ENCODE data around the gene CELA1.

Gene CELA1

DNA sequence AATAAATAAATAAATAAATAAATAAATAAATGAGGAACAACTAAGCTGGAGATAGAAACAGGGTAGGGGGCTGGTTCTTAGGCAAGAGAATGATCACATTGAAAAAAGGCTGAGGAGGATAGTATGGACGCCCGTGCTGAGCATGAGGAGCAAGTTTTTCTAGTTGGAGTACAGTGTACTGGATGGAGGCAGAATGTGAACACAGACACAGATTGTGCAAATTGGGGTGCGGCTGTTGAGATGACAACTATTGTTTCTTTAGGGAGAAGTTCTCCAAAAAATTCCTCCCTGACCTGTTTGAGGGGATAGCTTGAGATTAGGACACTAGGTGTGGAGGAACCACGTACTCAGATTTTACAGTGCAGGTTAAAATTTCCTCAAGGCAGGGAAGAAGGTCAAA, 21.5 kb downstream of the CELA1 start:
- Histone ChIP-seq H3K4me3 (replicated peaks; ENCODE audit: insufficient read depth, low read length) (no peak overlapping the region), H3K27ac (replicated peaks) (peak overlapping the region; percentile 97), H3K27me3 (ENCODE audit: insufficient read depth, poor library complexity, severe bottlenecking) (no peaks in the 10 kb centered on the region)
- no peak for TF ChIP-seq POLR2AphosphoS5 (IDR thresholded peaks at IDR 0.05; ENCODE audit: low read depth)
- no peak for TF ChIP-seq SPI1 (IDR thresholded peaks at IDR 0.05; ENCODE audit: borderline replicate concordance, low read depth)
- TF ChIP-seq, protein P1, sequence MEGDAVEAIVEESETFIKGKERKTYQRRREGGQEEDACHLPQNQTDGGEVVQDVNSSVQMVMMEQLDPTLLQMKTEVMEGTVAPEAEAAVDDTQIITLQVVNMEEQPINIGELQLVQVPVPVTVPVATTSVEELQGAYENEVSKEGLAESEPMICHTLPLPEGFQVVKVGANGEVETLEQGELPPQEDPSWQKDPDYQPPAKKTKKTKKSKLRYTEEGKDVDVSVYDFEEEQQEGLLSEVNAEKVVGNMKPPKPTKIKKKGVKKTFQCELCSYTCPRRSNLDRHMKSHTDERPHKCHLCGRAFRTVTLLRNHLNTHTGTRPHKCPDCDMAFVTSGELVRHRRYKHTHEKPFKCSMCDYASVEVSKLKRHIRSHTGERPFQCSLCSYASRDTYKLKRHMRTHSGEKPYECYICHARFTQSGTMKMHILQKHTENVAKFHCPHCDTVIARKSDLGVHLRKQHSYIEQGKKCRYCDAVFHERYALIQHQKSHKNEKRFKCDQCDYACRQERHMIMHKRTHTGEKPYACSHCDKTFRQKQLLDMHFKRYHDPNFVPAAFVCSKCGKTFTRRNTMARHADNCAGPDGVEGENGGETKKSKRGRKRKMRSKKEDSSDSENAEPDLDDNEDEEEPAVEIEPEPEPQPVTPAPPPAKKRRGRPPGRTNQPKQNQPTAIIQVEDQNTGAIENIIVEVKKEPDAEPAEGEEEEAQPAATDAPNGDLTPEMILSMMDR (IDR thresholded peaks at IDR 0.05; ENCODE audit: insufficient read depth, low read length) = no peak
- no peak for TF ChIP-seq GABPA (IDR thresholded peaks at IDR 0.05; ENCODE audit: low read depth)
- TF ChIP-seq, protein P2, sequence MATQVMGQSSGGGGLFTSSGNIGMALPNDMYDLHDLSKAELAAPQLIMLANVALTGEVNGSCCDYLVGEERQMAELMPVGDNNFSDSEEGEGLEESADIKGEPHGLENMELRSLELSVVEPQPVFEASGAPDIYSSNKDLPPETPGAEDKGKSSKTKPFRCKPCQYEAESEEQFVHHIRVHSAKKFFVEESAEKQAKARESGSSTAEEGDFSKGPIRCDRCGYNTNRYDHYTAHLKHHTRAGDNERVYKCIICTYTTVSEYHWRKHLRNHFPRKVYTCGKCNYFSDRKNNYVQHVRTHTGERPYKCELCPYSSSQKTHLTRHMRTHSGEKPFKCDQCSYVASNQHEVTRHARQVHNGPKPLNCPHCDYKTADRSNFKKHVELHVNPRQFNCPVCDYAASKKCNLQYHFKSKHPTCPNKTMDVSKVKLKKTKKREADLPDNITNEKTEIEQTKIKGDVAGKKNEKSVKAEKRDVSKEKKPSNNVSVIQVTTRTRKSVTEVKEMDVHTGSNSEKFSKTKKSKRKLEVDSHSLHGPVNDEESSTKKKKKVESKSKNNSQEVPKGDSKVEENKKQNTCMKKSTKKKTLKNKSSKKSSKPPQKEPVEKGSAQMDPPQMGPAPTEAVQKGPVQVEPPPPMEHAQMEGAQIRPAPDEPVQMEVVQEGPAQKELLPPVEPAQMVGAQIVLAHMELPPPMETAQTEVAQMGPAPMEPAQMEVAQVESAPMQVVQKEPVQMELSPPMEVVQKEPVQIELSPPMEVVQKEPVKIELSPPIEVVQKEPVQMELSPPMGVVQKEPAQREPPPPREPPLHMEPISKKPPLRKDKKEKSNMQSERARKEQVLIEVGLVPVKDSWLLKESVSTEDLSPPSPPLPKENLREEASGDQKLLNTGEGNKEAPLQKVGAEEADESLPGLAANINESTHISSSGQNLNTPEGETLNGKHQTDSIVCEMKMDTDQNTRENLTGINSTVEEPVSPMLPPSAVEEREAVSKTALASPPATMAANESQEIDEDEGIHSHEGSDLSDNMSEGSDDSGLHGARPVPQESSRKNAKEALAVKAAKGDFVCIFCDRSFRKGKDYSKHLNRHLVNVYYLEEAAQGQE (IDR thresholded peaks at IDR 0.05; ENCODE audit: insufficient replicate concordance, low read depth) = no peak
- peak in 1 of 2 experiments; percentile 42 for DNase-seq (ENCODE audit: low read depth in 1 of 2, low spot score in 1 of 2)

DNA sequence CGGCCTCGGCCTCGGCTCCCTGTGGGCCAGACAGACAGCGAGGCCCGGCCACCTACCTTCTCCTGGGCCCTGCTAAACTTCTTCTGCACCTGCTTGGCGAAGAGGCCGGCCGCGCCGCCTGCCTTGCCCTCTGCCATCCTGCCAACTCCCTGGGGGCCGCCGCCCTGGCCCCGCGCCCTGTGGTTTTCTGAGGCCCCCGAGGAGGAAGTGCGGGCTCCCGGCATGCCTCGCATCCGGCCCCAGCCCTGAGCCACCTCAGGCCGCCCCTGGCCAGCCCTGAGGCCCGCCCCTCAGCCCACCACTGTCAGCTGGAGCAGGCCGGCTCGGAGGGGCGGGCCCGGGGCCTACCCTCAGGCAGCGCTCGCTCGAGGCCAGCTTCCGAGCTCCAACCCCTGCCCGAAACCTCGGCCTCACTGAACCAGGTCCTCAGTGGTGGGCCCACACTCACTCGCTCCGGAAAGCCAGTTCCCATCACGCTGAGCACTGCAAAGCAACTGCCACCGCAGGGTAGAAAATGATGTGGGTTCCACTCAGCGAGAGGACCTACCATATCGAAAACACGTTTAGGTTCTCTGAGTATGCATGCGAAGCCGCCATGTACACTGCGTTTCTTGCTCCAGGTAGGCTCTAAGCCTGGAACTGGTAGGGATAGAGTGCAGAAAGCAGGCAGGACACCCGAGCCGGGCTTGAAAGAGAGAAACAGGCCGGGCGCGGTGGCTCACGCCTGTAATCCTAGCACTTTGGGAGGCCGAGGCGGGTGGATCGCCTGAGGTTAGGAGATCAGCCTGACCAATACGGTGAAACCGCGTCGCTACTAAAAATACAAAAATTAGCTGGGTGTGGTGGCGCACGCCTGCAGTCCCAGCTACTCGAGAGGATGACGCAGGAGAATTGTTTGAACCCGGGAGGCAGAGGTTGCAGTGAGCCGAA, 22.2 kb downstream of the CELA1 start, which contains the start of gene BIN2:
Gene BIN2, minus strand, starts transcription at position 209 of the 930 bp plus-strand sequence. Its CDS starts 72 bp downstream, at position 137.
- Histone ChIP-seq H3K27ac (replicated peaks) (peak within 1 kb of the TSS; percentile 97), H3K27me3 (ENCODE audit: insufficient read depth, poor library complexity, severe bottlenecking) (no peaks in the 10 kb centered on the region), H3K4me3 (replicated peaks; ENCODE audit: insufficient read depth, low read length) (peak within 1 kb of the TSS; percentile 49)
- TF ChIP-seq, protein P1 (IDR thresholded peaks at IDR 0.05; ENCODE audit: insufficient read depth, low read length) = no peak
- TF ChIP-seq POLR2AphosphoS5 (IDR thresholded peaks at IDR 0.05; ENCODE audit: low read depth) (peak; percentile 90), GABPA (IDR thresholded peaks at IDR 0.05; ENCODE audit: low read depth) (peak; percentile 34; the same call in 1 of the 2 replicates), SPI1 (IDR thresholded peaks at IDR 0.05; ENCODE audit: borderline replicate concordance, low read depth) (peak; percentile 92)
- TF ChIP-seq, protein P2 (IDR thresholded peaks at IDR 0.05; ENCODE audit: insufficient replicate concordance, low read depth) = peak; percentile 55
- DNase-seq (ENCODE audit: low read depth in 1 of 2, low spot score in 1 of 2) = peak; percentile 88 to 92

DNA sequence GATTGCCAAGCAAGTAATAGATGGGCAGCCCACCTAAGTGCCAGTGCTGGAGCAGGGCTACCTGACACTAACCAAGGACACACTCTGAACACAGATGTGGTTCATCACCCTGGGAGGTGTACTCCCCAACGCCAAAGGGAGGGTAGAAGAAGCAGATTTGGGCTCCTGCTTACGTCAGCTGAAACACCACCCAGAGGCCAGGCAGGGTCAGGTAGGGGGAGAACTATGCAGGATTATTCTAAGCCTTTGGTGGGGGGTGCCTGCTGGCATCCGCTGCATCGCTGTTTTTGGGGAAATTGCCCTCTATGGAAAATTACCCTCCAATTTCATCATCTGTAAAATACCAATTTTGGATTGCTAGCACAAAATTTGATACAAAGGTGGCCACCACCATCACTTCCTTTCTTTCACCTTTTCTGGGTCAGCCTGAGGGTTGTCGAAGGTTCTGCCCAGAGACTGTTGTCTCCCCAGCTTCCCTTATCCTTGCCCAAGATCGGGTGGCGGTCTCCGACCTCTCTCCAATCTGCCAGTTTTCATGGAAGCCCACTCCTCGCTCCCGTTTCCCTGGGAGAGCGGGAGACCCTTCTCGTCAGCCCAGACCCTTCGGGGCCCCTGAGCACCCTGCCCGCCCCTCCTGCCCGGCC, 23.0 kb downstream of the CELA1 start:
- TF ChIP-seq SPI1 (IDR thresholded peaks at IDR 0.05; ENCODE audit: borderline replicate concordance, low read depth) = peak; percentile 45; the same call in 1 of the 2 replicates
- TF ChIP-seq, protein P1 (IDR thresholded peaks at IDR 0.05; ENCODE audit: insufficient read depth, low read length) = no peak
- DNase-seq (ENCODE audit: low read depth in 1 of 2, low spot score in 1 of 2) = peak in 1 of 2 experiments; percentile 56
- Histone ChIP-seq H3K27me3 (ENCODE audit: insufficient read depth, poor library complexity, severe bottlenecking) (no peaks in the 10 kb centered on the region), H3K4me3 (replicated peaks; ENCODE audit: insufficient read depth, low read length) (peak overlapping the region; percentile 49), H3K27ac (replicated peaks) (peak overlapping the region; percentile 97)

Data from HL-60 (cell line).